Measurements from ENCODE around the gene FAM89B.
"Not testable (repeated sequence)": the region's sequence is repeated elsewhere in the genome, so short reads cannot be mapped to it uniquely, and the experiment has no call there.

Gene FAM89B

GRCh38 chr11:65558002-65558929 is 14.1 kb upstream of the FAM89B start, which contains the start of gene LTBP3:
LTBP3 (minus strand) TSS chr11:65558359; CDS start chr11:65557959, 400 bp downstream.
- DNase-seq = peak; percentile 65

GRCh38 chr11:65558930-65559509 is 13.3 kb upstream of the FAM89B start:
- no peak for DNase-seq

DNA sequence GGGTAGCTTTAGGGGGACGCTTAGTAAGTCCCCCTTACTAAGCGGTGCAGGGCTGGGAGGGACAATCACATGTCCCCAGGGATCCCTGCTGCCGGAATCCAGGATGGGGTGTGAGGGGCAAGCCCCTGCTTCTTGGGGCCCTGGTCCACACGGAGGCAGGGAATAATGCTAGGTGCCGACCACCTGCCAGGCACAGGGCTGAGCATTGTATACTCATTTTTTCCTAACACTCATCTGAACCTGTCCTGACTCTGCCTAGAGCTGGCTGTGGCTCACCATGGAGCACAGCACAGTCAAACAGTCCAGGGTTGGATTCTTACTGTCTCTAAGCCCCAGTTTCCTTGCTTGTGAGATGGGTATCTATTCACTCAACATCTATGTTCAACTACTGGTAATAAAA is 12.8 kb upstream of the FAM89B start:
- DNase-seq = no peak

GRCh38 chr11:65559951-65560537 is 12.3 kb upstream of the FAM89B start:
- DNase-seq = peak; percentile 7

- peak; percentile 15 for DNase-seq
These were observed 11.6 kb upstream of the FAM89B start for GRCh38 chr11:65560555-65561418.

- no peak for DNase-seq
These were observed 10.3 kb upstream of the FAM89B start for GRCh38 chr11:65562020-65562419.

DNA sequence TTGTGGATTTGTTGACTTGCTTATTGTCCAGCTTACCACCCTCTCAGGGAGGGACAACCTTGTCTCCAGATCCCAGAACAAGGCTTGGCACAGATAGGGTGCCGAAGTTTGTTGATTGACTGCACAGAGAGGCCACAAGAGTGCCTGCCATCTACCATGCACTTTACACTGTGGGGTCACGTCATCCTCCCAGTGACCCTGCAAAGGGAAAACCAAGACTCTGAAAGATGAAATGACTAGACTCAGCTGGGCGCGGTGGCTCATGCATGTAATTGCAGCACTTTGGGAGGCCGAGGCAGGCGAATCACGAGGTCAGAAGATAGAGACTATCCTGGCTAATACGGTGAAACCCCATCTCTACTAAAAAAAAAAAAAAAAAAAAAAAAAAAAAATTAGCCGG is 9.6 kb upstream of the FAM89B start:
- DNase-seq = no peak

DNA sequence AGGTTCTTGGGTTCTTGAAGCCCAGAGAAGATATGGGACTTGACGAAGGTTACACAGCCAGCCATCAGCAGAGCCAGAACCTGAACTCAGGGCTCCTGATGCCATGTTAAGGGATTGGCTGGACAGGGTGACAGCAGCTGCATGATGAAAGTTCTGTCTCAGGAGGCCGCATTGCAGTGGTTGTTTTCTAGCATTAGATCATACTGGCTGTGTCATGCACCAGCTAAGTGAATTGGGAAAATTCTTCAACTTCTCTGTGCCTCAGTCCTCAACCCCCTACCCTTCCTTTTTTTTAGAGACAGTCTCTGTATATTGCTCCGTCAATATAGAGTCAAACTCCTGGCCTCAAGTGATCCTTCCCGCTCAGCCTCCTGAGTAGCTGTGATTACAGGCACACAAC is 8.7 kb upstream of the FAM89B start:
- DNase-seq = no peak

- DNase-seq = not testable (repeated sequence)
These were observed 7.3 kb upstream of the FAM89B start for GRCh38 chr11:65564879-65565559.

DNA sequence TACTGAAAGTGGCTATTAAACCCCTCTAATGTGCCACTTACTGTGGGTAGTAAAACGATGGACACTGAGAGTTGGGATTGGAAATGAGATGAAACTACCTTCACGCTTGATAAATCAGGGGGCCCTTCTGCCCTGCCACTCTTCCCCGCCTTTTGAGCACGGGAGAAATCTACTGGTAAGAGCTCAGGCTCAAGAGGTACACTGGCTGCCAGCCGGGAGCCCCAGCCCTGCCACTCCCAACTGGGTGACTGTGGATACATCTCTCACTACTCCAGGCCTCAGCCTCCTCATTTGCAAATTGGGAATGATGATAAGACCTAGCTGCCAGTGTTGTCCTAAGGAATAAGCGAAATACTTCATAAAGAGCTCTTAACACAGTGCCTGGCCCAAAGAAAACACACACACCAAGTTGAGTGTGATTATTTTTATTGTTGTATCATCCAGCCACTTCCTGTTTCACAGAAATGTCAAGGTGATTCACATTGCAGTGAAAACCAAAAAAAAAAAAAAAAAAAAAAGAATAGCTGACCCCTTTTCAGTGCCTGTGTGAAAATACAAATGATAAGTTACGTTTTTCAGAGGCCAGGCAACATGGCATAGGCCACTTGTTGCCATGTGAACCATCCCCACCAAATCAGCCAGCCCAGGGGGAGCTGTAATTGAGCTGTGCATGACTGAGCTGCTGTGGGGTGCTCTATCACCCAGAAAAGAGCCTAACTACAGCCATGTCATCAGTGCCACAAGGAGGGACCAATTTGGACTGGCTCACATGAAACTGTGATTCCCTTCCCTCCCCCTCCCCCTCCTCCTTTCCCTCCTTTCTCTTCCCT is 6.5 kb upstream of the FAM89B start:
- DNase-seq = no peak

DNA sequence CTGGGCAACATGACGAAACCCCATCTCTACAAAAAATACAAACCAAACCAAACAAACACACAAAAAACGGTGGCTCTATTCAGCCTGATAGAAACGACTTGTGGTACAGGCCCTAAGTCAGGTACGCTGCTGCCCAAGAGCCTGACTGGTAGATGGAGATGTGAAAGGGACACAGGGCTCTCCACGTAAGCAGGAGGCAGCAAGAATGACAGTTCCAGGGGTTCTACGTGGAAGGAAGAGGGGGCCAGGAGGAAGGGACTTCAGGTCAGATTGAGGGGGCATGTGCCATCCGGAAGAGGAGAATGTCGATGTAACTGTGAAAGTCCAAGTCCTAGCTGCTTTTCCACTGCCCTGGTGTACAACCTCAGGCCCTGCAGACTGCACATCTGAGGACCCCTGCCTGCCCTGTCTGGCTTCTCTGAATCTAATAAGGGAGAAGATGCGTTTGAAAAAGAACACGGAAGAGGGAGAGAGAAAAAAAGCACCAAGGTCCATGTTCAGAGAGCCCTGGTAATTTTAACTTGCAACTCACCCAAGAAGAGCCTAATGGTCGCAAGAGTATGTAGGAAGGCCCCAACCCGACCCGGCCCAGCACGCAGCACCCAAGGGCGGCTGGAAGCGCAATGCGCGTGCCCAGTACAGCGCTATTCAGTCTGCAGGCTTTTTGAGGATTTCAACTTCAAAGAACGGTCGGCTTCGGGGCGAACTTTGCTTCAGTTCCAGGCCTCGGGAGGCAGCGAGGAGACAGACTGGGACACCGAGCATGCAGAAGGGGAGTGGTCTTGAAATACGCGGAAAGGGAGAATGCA is 3.0 kb upstream of the FAM89B start:
- no peak for DNase-seq

GRCh38 chr11:65569973-65570918 is 2.1 kb upstream of the FAM89B start, which contains the start of gene ZNRD2:
ZNRD2 (plus strand) TSS chr11:65570477; CDS start chr11:65570492, 15 bp downstream.
- DNase-seq = peak; percentile 93

DNA sequence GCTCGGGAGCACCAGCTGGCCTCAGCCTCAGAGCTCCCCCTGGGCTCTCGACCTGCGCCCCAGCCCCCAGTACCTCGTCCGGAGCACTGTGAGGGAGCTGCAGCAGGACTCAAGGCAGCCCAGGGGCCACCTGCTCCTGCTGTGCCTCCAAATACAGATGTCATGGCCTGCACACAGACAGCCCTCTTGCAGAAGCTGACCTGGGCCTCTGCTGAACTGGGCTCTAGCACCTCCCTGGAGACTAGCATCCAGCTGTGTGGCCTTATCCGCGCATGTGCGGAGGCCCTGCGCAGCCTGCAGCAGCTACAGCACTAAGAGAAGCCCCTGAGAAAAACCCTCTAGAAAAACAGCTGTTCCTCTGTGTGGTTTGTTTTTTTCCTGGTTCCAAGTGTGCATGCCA is 918 bp upstream of the FAM89B start:
- DNase-seq = no peak

- DNase-seq = peak; percentile 48
These were observed 398 bp upstream of the FAM89B start for GRCh38 chr11:65571940-65572339.

GRCh38 chr11:65573391-65574079 is 1.2 kb downstream of the FAM89B start:
- DNase-seq = no peak

- DNase-seq = peak; percentile 62
These were observed 1.9 kb downstream of the FAM89B start for GRCh38 chr11:65574109-65574810.

- DNase-seq = no peak
These were observed 2.7 kb downstream of the FAM89B start for GRCh38 chr11:65574811-65575567.

Measured in NCI-H1105 treated with DMSO at 0.1 percent for 48 hours (cell line).